ENCODE data around the gene MGME1.

- TF ChIP-seq CTCF (IDR thresholded peaks at IDR 0.05): no peak
- no peak for TF ChIP-seq POLR2A (IDR thresholded peaks at IDR 0.05)
These were observed 61.2 kb downstream of the MGME1 start for GRCh38 chr20:18030020-18030419.

Measured in Peyer's patch (tissue), 4 donors.